B cell (primary cell): ENCODE data around the gene ADAMTS2. TPM values are rescaled to one million over a fixed set of nuclear protein-coding genes. Genes with fewer than 3 reads are reported as not detected.

Source experiments
- ATAC-seq: fragments of 200-7000 bp; cut with Tn5 transposase; one replicate; pipeline ENCODE4 v1.10.0; 2021; ENCODE audit warnings: low read depth, mild to moderate bottlenecking, moderate number of reproducible peaks, moderate library complexity
- CTCF ChIA-PET: fragments of 350-600 bp; sonication (Branson Sonifier 250); formaldehyde crosslinking; loops from one replicate; lab custom pipeline; 2021; ENCODE audit warnings: antibody characterized with exemption, inconsistent platforms; lab: Charles Lee
- POLR2A ChIA-PET: fragments of 350-600 bp; sonication (Branson Sonifier 250); formaldehyde crosslinking; loops from one replicate; lab custom pipeline; 2021; ENCODE audit warnings: antibody characterized with exemption; lab: Charles Lee
- DNase-seq: peaks from one replicate; pipeline ENCODE4 v3.0.0; 2013
- H2AFZ ChIP-seq: 2 replicates; pipeline ENCODE4 v1.6.1; 2012; ENCODE audit warnings: mild to moderate bottlenecking, low read depth, low read length; ENCODE audit not compliant: insufficient read depth, poor library complexity, severe bottlenecking
- H3K27ac ChIP-seq, 2 donors: 1 replicate in 1 of 2; 2 replicates in 1 of 2; pipeline ENCODE4 v1.5.1; 2012 to 2013; ENCODE audit warnings: low read length in 2 of 2, mild to moderate bottlenecking in 2 of 2, moderate library complexity in 1 of 2
- H3K27me3 ChIP-seq, 4 experiments: fragments of 200-600 bp in 1 of 4; sonication (generic) in 1 of 4; replicated peaks in 1 of 4; 1 replicate in 2 of 4; 2 replicates in 2 of 4; pipeline versions ENCODE4 v1.6.1 to v1.7.0; 2013 to 2016; ENCODE audit warnings: low read length in 3 of 4, mild to moderate bottlenecking in 2 of 4, mixed read lengths in 1 of 4, moderate library complexity in 1 of 4; ENCODE audit not compliant: insufficient read depth in 4 of 4, control insufficient read depth in 3 of 4; ENCODE audit errors: control extremely low read depth in 1 of 4
- H3K36me3 ChIP-seq, 2 experiments: replicated peaks in 1 of 2; 1 replicate in 1 of 2; 2 replicates in 1 of 2; pipeline versions ENCODE4 v1.6.1 to v1.7.1; 2013; ENCODE audit warnings: low read length in 1 of 2; ENCODE audit not compliant: insufficient read depth in 2 of 2, control insufficient read depth in 1 of 2; ENCODE audit errors: control extremely low read depth in 1 of 2, extremely low read depth in 1 of 2
- H3K4me1 ChIP-seq, 2 donors: fragments of 200-600 bp in 1 of 2; sonication (generic) in 1 of 2; 1 replicate in 1 of 2; 2 replicates in 1 of 2; pipeline versions ENCODE4 v1.5.1 to v1.6.1; 2013 to 2017; ENCODE audit warnings: low read length in 2 of 2; ENCODE audit not compliant: control insufficient read depth in 2 of 2, insufficient read depth in 2 of 2
- H3K4me2 ChIP-seq: replicated peaks from 2 replicates; pipeline ENCODE3; 2012; ENCODE audit warnings: mild to moderate bottlenecking, low read depth, low read length; ENCODE audit not compliant: poor library complexity, severe bottlenecking
- H3K4me3 ChIP-seq, 5 experiments: fragments of 200-600 bp in 1 of 5; sonication (generic) in 1 of 5; 1 replicate in 3 of 5; 2 replicates in 2 of 5; pipeline versions ENCODE4 v1.5.1 to v1.7.0; 2011 to 2016; ENCODE audit warnings: low read length in 4 of 5, mild to moderate bottlenecking in 4 of 5, low read depth in 2 of 5, control low read depth in 1 of 5, moderate library complexity in 1 of 5; ENCODE audit not compliant: insufficient read depth in 1 of 5; ENCODE audit errors: control extremely low read depth in 1 of 5, extremely low read depth in 1 of 5
- H3K79me2 ChIP-seq: fragments of 200-600 bp; sonication (generic); one replicate; pipeline ENCODE4 v1.6.0; 2016; ENCODE audit warnings: low read length; ENCODE audit not compliant: control insufficient read depth, insufficient read depth
- H3K9ac ChIP-seq: fragments of 200-600 bp; sonication (generic); 2 replicates; pipeline ENCODE4 v1.6.1; 2017; ENCODE audit warnings: mild to moderate bottlenecking, low read length, moderate library complexity
- H3K9me3 ChIP-seq, 3 donors: one replicate each; pipeline versions ENCODE4 v1.6.1 to v1.7.1; 2013; ENCODE audit warnings: low read length in 2 of 3; ENCODE audit not compliant: control insufficient read depth in 2 of 3, insufficient read depth in 1 of 3; ENCODE audit errors: control extremely low read depth in 1 of 3
- H4K20me1 ChIP-seq: 2 replicates; pipeline ENCODE4 v1.6.0; 2012; ENCODE audit warnings: mild to moderate bottlenecking, low read length; ENCODE audit not compliant: insufficient read depth, control insufficient read depth, poor library complexity, severe bottlenecking
- H3K27ac Mint-ChIP-seq: one replicate; pipeline ENCODE4 v1.8.0; 2021; ENCODE audit warnings: mixed read lengths
- H3K27me3 Mint-ChIP-seq: one replicate; pipeline ENCODE4 v1.8.0; 2021; ENCODE audit warnings: mixed read lengths
- H3K4me1 Mint-ChIP-seq: one replicate; pipeline ENCODE4 v1.8.0; 2021; ENCODE audit warnings: mixed read lengths
- H3K4me3 Mint-ChIP-seq: one replicate; pipeline ENCODE4 v1.8.0; 2021; ENCODE audit warnings: mixed read lengths
- H3K9me3 Mint-ChIP-seq: one replicate; pipeline ENCODE4 v1.8.0; 2022; ENCODE audit warnings: mixed read lengths; ENCODE audit not compliant: insufficient read depth
- EZH2 ChIP-seq: IDR thresholded peaks from 2 replicates; pipeline ENCODE4 v1.6.1; 2012; ENCODE audit warnings: borderline replicate concordance, low read depth, mild to moderate bottlenecking, moderate library complexity, low read length; ENCODE audit not compliant: insufficient read depth, poor library complexity, severe bottlenecking
- WGBS: methylation state at CpG from one replicate; pipeline ENCODE4 v1.1.5; 2013; ENCODE audit warnings: missing lambda C conversion rate; ENCODE audit not compliant: insufficient coverage; 5-methylcytosine and 5-hydroxymethylcytosine counted together
- intact Hi-C: fragments of 100-400 bp; cut with micrococcal nuclease; formaldehyde crosslinking; loops from one replicate; pipeline ENCODE4 v1.10.0; 2022
- polyA plus RNA-seq: library from polyadenylated mRNA; depleted of rRNA; stranded (reverse); fragments of >200 nt; gene quantifications from 2 replicates; pipeline ENCODE4 v1.2.3, GENCODE V29; 2012
- total RNA-seq, 2 donors: library from RNA; stranded (reverse); fragments of 120-200 nt in 1 of 2; gene quantifications; 1 replicate in 1 of 2; 2 replicates in 1 of 2; pipeline versions ENCODE4 v1.2.3 to v1.2.4, GENCODE V29; 2013 to 2022
- TF ChIP-seq, protein P1 (sequence below): fragments of 200-600 bp; IDR thresholded peaks from one replicate; pipeline ENCODE4 v1.8.0; 2022; ENCODE audit warnings: antibody characterized with exemption, mild to moderate bottlenecking

The ADAMTS2 gene
- total and polyA plus RNA-seq, 2 donors (not counting 1 experiment from before 2014, with no cell fraction given), result not detected

GRCh38 chr5:179181988-179182387 is 163.3 kb downstream of the ADAMTS2 start:
- Mint-ChIP-seq H3K27me3 (peaks cover 30% of the 10 kb centered on the region), H3K4me3 (no peak overlapping the region), H3K4me1 (no peaks in the 10 kb centered on the region), H3K27ac (no peak overlapping the region), H3K9me3 (no peaks in the 10 kb centered on the region)
- ChIA-PET CTCF (interaction anchor here (2.1 kb wide), 1 partner anchor 312 kb away, joined by 6 read pairs; no protein-coding TSS in a partner anchor), POLR2A (no interaction called here)
- no peak for DNase-seq
- intact Hi-C loops, result no loop called here
- 6% methylated on average over 9 of the region's 9 CpGs for WGBS
- Histone ChIP-seq H3K4me3 (no peak overlapping the region), H3K79me2 (no peaks in the 10 kb centered on the region), H3K4me1 (no peaks in the 10 kb centered on the region), H3K9me3 (peaks cover 0 to 13% (median 0%) of the 10 kb centered on the region in 3 donors), H3K27ac (no peak overlapping the region), H4K20me1 (no peaks in the 10 kb centered on the region), H3K4me2 (no peak overlapping the region), H2AFZ (no peak overlapping the region), H3K27me3 (peaks cover 0 to 6% (median 0%) of the 10 kb centered on the region in 4 experiments), H3K36me3 (no peaks in the 10 kb centered on the region), H3K9ac (no peak overlapping the region)
- TF ChIP-seq, protein P1, sequence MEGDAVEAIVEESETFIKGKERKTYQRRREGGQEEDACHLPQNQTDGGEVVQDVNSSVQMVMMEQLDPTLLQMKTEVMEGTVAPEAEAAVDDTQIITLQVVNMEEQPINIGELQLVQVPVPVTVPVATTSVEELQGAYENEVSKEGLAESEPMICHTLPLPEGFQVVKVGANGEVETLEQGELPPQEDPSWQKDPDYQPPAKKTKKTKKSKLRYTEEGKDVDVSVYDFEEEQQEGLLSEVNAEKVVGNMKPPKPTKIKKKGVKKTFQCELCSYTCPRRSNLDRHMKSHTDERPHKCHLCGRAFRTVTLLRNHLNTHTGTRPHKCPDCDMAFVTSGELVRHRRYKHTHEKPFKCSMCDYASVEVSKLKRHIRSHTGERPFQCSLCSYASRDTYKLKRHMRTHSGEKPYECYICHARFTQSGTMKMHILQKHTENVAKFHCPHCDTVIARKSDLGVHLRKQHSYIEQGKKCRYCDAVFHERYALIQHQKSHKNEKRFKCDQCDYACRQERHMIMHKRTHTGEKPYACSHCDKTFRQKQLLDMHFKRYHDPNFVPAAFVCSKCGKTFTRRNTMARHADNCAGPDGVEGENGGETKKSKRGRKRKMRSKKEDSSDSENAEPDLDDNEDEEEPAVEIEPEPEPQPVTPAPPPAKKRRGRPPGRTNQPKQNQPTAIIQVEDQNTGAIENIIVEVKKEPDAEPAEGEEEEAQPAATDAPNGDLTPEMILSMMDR, result no peak
- TF ChIP-seq EZH2, result no peak
- ATAC-seq, result no peak

DNA sequence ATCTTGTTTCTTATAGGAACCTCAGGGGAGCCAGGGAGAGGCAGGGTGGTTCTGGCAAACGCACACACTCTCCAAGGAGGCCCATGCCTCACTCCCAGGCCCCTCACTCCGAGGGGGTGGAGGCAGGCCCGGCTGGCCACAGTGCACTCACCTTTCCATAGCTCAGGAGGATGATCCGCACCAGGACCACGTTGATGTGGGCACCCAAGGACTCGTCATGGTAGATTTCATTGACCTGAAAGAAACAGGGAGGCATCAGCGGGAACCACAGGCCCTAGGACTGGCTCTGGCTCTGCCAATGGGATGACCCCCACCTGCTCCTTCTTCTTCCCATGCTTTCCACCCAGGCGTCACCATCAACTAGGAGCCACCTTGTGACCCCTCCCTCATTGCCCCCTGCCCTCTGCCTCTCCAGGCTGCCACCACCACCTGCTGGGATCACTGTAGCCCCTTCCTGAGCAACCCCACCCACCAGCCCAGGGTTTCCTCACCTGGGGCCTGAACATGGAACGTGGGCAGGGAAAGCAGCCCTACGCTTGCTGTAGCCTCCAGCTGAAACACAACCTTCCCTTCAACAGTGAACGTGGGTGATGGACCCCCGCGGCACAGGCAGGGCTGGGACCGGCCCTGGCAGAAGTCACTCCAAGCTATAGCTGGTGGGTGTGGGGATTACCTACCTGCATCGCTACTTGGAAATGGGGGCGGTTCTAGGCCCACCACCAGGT is 164.2 kb downstream of the ADAMTS2 start:
- ChIA-PET POLR2A (no interaction called here), CTCF (interaction anchor here (2.1 kb wide), 1 partner anchor 313 kb away, joined by 6 read pairs; no protein-coding TSS in a partner anchor)
- peaks cover 0 to 6% (median 0%) of the 10 kb centered on the region in 4 experiments for H3K27me3 ChIP-seq
- H3K27ac Mint-ChIP-seq, result no peak overlapping the region
- no peaks in the 10 kb centered on the region for H3K4me1 Mint-ChIP-seq
- no peak overlapping the region for H3K4me3 ChIP-seq
- H3K4me3 Mint-ChIP-seq, result no peak overlapping the region
- no peak overlapping the region for H2AFZ ChIP-seq
- no peaks in the 10 kb centered on the region for H3K36me3 ChIP-seq
- H3K9ac ChIP-seq, result no peak overlapping the region
- no peaks in the 10 kb centered on the region for H4K20me1 ChIP-seq
- H3K9me3 Mint-ChIP-seq, result no peaks in the 10 kb centered on the region
- peaks cover 0 to 13% (median 0%) of the 10 kb centered on the region in 3 donors for H3K9me3 ChIP-seq
- intact Hi-C loops, result no loop called here
- ATAC-seq, result no peak
- DNase-seq, result no peak
- WGBS, result 91% methylated on average over 11 of the region's 16 CpGs
- no peaks in the 10 kb centered on the region for H3K79me2 ChIP-seq
- H3K4me1 ChIP-seq, result no peaks in the 10 kb centered on the region
- TF ChIP-seq, protein P1, result no peak
- no peak for TF ChIP-seq EZH2
- H3K27me3 Mint-ChIP-seq, result peaks cover 30% of the 10 kb centered on the region
- no peak overlapping the region for H3K27ac ChIP-seq
- H3K4me2 ChIP-seq, result no peak overlapping the region
